ENCODE data around the gene MRPL55.
A peak's percentile ranks its signal among the peaks of the same experiment; 100 is the strongest.
"Not testable (repeated sequence)": the region's sequence is repeated elsewhere in the genome, so short reads cannot be mapped to it uniquely, and the experiment has no call there.

MRPL55 gene

DNA sequence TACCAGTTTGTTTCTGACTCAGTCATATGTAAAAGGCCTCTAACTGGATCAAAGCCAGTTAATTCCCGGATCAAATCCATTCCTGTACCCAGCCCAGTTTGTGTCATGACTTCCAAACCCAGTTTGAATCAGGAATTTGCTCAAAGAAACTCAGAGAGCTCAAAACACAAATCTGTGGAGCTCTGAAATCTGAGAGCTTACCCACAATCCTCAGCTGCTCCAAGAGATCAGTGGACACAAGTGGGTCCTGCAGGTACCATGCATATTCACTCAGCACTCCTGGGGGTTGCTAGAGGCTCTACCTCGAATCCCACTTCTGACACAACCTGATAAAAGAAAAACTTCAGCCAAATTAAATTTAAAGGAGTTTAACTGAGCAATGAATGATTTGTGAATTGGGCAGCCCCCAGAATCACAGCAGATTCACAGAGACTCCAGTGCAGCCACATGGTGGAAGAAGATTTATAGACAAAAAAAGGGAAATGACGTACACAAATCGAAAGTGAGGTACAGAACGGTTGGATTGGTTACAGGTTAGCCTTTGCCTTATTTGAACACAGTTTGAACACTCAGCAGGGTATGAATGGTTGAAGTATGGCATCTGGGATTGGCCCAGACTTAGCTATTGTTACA lies 11.9 kb upstream of the MRPL55 start:
- no peak for DNase-seq

DNA sequence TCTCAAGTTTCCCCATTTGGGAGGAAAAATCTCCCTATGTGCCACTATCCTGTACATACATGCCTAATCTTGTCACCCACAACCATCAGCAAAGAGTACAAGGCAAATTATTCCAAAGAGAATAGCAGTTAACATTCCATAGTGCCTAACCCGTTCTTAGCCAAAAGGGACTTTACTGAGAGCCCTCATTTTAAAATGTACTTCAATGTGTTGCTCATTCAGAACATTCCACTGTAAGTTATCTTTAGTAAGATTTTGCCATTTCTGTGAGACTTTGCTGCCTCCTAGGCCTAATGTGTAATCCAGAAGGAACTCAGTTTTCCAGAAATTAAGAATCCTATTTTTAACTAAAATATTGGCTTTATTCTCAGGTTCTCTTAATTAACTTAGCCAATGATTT lies 11.3 kb upstream of the MRPL55 start:
- DNase-seq: no peak

DNA sequence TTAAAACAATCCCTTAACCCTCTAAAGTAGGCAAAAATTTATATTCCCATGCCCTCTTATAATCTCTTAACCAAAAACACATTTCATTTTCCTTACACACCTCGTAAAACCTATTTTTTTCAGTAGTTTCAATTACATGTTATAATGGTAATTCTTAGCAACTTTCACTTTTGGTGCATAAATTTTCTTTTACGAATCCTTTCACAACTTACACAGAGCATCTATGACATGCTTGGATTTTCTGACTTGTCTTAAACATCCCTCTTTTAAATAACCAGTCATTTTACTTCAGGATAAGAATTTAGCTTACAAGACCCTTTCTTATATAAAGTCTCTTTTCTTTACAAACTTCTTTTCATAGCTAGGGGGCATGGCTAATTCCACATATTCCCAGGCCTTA lies 8.9 kb upstream of the MRPL55 start:
- DNase-seq: no peak

DNA sequence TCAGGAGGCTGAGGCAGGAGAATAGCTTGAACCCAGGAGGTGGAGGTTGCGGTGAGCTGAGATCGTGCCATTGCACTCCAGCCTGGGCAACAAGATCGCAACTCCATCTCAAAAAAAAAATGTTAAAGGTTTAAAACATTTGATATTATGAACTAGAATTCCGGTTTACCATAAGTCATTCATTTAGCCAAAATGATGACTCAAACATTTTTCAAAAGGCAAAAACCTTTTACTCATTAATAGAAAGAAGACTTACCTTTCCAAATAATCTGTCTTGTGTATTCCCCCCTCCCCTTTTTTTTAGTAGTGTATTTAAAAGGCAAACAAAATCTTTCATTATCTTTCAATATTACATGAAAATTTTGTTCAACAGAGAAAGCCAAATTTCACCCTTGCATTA lies 8.2 kb upstream of the MRPL55 start:
- DNase-seq: no peak

GRCh38 chr1:228114827-228115226 lies 5.7 kb upstream of the MRPL55 start:
- no peak for DNase-seq

- no peak for DNase-seq
Observed at GRCh38 chr1:228112617-228113016, 3.5 kb upstream of the MRPL55 start.

GRCh38 chr1:228112167-228112566 lies 3.1 kb upstream of the MRPL55 start:
- no peak for DNase-seq

DNA sequence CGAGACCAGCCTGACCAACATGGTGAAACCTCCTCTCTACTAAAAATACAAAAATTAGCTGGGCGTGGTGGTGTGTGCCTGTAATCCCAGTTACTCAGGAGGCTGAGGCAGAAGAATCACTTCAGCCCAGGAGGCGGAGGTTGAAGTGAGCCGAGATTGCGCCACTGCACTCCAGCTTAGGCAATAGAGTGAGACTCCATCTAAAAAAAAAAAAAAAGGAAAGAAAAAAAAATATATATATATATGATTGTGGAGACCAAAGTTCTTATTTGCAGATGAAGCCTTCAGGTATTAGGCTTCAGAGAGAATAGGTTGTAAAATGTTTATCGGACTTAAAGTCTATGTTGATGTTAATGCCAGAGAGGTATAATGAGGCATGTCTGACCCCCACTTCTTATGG lies 2.2 kb upstream of the MRPL55 start:
- not testable (repeated sequence) for DNase-seq

- no peak for DNase-seq
Observed at GRCh38 chr1:228110556-228110955, 1.5 kb upstream of the MRPL55 start.

GRCh38 chr1:228109962-228110488 lies 926 bp upstream of the MRPL55 start:
- DNase-seq: no peak

DNA sequence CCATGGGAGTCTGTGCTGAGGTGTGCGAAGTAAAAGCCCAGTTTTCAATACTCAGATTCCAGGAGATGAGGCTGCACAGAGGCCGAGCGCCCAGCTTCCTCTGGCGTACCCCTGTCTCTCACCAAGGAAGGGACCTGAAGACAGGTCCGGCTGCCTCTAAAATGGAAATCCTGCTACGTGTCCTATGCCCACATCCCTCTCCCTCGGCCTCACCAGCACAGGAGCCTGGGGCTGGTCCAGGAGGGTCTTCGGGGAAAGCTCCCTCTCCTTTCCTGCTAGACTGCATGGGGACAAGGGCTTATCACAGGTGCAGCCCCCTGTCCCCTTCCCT lies 392 bp downstream of the MRPL55 start:
- no peak for DNase-seq

DNA sequence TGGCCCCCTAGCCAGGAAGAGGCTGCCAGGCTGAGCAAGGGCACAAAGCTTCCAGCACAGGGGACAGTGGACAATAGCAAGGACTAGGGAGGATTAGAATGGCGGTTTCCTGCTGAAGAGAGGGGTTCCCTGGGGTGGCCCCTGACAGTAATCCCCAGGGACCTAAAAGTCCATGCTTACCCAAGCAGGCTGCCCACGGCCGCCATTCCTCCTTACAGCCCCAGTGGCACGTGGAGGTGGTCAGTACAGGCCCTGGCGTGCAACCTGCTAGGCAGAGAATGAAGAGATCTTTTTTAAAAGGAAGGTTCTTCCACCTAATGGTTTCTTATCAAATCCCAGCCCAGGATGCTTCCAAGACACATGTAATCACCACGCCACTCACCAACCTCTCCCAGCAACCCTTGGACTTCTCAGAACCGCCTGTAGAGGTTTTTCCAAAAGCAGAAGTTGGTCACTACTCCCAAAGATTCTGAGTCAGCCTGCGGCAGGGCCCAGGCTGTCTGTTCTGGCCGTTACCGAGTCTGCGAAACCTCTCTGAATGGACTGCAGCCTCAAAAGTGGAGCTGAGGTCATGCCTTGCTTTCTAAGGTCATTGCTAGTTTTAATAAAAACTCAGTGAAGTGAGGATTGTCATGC lies 926 bp downstream of the MRPL55 start:
- DNase-seq: no peak

GRCh38 chr1:228107636-228108035 lies 1.5 kb downstream of the MRPL55 start:
- no peak for DNase-seq

DNA sequence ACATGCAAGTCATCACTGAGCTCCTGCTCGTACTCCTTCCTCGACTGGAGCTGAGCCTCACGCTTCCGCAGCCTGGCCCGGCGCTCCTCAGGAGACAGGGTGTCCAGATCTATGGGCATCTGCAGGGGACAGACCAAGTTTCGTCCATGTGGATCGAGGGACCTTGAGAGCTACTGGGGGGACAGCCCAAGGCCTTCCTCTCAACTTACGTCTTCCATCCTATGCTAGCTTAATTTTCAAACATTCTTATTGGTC lies 2.4 kb downstream of the MRPL55 start:
- DNase-seq: no peak

DNA sequence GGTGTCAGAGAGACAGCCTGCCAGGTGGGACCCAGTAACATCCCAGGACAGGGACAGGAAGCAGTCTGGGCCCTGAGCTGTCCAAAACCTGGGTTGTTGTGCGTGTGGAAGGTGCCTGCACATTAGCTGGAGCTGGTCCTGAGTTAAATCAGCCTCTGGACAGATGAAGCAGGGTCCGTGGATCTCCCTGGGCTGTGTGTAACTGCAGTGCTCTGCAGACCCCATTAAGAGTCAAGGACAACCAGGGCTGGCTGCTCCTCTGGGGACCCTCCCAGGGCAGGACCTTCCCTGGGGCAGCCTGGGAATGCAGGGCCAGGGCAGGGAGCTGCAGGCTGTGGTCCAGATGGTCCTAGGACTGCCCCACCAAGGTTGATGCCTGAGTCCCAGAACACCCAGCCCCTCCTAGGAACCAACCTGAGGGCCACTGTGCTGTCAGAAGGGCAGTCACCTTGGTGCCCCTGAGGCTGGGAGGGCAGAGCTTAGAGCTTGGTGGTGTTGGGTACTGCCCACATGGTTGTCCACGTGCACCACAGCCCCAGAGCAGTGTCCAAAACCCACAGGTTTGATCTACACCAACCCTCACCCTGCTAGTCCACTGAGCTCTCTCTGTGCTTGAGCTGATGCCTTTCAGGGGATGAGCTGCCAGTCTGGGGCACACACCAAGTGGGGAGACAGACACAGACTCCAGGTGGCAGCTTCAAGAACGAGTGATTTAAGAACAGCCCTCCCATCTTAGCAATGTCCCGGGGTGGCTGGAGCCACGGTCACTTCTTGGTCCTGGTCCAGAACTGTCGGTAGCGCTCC lies 2.9 kb downstream of the MRPL55 start:
- DNase-seq: no peak

DNA sequence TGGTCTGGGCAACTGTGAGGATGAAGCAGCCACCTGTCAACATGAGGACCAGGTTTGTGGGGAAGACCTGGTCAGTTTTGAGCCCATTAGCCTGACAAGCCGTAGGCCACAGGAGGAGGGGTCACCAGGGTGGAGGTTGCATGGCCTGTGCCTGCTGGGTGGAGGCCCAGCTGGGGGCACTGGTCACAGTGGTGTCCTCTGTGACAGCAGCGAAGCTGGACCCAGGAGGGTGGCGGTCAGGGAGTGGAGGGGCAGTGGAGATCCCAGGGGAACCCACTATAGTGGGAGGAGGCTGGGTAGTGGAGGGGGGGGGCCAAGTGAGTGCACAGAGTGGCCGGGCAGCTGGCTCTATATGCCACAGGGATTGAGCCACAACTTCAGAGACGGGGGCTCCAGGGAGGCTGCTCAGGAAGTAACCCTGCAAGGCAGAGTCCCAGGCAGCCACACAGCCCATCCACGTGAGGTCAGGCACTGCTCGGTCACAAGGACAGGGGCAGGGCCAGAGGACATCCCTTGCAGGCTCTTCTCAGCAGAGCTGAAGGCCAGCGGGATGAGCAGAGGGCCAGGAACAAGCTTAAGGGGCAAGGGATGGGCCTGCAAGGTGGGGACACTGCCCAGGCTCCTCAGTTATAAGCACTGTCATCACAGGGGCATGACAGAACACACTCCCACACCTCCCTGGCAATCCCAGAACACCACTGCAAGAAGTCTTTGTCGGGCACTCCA lies 3.7 kb downstream of the MRPL55 start:
- DNase-seq: no peak

DNA sequence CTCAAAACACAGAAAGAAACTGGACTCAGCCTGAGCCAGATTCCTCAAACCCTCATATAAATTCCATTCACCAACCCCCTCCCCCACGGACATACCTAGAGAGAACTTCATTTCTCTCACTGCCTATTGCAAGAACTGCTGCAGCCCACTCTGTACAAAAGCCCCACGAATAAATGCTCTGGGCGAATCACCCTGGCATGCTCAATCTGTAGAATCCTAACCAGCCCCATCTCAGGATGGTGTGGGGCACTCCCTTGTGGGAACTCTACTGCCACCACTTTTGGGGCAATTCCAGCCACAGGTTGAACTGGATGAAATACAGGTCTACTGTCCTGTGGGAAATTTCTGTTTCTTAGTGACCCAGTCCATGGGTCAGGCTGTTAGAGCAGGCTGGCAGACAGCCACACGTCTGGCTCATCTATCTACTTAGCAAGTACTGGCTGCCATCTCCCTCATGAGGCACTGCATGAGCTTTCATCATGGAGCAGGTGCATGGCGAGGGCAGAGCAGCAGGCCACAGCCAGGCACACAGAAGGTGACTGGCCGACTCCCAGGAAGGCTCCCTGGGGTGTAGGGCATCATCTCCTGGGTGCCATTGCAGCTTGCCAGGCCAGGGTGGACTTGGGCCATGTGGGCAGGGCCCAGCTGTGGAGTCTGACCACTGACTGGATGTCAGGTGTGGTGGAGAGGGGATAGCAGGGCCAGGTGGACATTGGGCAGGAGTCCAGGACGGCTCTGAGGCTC lies 4.4 kb downstream of the MRPL55 start:
- DNase-seq: no peak

DNA sequence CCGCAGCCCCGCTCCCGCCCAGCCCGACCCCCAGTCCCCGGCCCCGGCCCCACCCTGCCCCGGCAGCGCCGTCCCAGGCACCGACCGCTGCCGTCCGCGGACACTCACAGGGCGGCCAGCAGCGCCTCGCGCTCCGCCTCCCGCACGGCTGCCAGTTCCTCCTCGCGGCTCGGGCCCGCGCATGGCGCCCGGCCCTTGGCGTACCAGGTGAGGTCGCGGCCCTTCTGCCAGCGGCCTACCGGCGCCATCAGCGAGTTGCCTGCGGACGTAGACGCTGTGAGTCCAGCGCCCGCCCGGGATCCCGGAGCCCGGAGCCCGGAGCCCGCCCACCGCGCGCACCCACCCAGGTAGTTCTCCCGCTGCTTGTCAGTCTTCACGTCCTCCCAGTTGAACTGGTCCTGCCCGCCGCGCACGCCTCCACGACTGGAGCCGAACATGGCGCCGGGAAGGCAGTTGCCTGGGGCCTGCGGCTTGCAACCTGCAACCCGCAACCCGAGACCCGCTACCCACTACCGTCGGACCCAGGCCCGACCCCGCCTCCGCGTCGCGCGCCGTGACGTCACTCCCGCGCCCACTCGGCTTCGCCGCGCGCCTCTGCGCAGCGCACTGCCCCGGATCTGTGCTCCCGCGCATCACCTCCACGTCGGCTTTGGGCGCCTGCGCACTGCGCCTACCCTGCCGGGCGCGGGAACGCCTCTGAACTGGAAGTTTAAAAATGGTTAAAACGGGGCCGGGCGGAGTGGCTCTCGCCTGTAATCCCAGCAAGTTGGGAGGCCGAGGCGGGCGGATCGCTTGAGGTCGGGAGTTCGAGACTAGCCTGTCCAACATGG lies 6.1 kb downstream of the MRPL55 start, which contains the start of gene C1orf35:
Gene C1orf35, minus strand, starts transcription at position 535 of the 830 bp plus-strand sequence. Its CDS starts 98 bp downstream, at position 437.
- DNase-seq: peak; percentile 95 to 97

DNA sequence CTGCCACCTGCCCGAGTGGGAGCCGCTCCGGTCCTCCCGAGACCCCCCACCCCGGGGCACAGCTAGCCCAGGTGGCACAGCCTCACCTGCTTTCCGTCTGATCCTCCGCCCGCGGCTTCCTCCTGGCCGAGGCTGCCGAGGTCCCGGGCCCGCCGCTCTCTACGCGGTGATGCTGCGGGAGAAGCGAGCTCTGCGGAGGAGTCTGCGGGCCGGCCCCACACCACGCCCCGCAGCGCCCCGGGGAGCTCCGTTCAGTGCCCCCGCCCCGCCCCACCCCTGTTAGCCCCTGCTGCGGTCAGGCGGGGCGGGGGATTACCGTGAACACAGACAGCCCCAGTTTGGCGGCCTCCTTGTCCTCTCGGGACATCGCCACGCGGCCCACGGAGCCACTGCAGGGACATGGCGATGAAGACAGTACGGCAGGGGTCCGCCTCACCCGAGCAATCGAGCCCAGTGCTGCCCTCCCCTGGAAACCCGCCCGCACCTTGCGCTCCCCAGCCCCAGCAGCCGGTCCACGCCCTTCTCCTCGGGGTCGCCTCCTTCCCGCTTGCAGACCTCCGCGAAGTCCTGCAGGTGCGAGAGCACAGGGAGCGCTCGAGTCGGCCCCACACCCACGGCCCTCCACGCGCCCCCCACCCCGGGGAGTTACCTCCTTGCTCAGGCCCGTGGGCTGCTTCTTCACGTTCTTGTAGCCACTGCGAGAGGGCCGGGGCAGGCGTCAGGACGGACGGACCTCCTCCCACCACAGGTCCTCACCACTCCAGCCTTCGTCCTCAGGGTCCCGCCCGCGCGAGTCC lies 6.9 kb downstream of the MRPL55 start:
- peak; percentile 63 to 66 for DNase-seq

DNA sequence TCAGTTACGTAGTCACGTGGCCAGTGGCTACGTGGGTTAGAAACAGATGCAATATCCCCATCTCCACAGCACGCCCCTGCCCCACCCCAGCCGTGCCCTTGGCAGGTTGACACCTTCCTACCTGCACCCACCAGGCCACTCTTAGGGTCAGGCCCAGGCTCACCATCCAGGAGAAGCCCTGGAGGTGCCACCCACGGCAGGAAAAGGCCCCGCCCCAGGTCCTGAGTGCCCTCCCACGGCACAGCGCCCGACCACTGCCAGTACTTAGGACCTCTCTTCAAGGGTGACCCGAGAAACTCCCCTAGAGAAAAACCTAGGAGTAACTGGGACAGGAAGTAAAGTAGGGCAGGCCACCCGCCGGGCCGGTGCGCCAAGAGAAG lies 7.5 kb downstream of the MRPL55 start:
- DNase-seq: no peak

Measured in stimulated activated CD4-positive, alpha-beta T cell treated with anti-CD3 and anti-CD28 coated beads, Interleukin-2, amount 100 ng/mL, for 24 hours (primary cell).